Uterus (tissue), 2 donors: ENCODE measurements around the gene HSD17B2.

ENCODE experiments used
- CTCF ChIP-seq, 4 experiments: fragments of 200-600 bp in 2 of 4; fragments of 450-650 bp in 2 of 4; sonication (generic) in 2 of 4; IDR thresholded peaks; one replicate each; pipeline ENCODE4 v1.5.1; 2016 to 2019; ENCODE audit warnings: antibody characterized with exemption in 4 of 4, mild to moderate bottlenecking in 2 of 4, moderate library complexity in 1 of 4
- POLR2A ChIP-seq, 2 donors: fragments of 450-650 bp; IDR thresholded peaks; one replicate each; pipeline ENCODE4 v1.6.1; 2016; ENCODE audit warnings: antibody characterized with exemption in 2 of 2, mild to moderate bottlenecking in 1 of 2, moderate library complexity in 1 of 2

DNA sequence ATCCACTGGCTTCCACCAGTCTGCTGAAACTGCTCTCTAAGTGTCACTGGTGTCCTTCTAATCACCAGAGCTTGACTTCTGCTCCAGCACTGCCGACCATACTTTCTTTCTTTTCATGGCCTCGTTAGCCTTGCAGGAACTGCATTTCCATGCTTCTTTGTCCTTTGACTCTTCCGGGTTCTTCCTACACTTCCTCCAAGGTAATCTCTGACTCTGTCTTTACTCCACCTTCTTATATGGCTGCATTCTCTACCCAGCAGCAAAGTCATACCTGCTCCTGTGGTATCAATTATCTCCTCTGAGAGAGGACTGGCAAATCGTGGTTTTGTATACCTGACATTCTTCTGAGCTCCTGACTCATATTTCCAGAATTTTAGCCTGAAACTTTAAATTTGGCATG, 6.5 kb downstream of the HSD17B2 start:
- TF ChIP-seq CTCF (IDR thresholded peaks at IDR 0.05) (no peak), POLR2A (IDR thresholded peaks at IDR 0.05) (no peak)
